GM18870 (cell line): ENCODE measurements around the gene MBD3L2B.

Source experiments
- ATAC-seq: cut with Tn5 transposase; IDR thresholded peaks from one replicate; pipeline ENCODE4 v1.9.1; 2021; ENCODE audit warnings: moderate library complexity; ENCODE audit not compliant: unreplicated experiment

Gene MBD3L2B

DNA sequence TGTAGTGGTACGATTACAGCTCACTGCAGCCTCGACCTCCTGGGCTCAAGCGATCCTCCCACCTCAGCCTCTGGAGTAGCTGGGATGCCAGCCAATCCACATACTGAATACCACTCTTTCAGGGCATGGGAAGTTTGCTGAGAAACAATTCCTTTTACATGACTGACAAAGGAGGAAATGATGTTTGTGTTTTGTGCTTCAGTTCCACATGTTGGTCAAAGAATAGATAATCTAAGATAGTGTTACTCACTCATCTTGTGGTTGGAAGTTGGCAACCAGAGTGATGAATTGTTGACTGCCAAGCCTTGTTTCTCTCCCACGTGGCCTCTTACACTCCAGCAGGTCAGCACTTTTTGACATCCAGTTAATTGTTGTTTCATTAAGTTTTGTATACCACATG lies 7.6 kb downstream of the MBD3L2B start:
- ATAC-seq = no peak

DNA sequence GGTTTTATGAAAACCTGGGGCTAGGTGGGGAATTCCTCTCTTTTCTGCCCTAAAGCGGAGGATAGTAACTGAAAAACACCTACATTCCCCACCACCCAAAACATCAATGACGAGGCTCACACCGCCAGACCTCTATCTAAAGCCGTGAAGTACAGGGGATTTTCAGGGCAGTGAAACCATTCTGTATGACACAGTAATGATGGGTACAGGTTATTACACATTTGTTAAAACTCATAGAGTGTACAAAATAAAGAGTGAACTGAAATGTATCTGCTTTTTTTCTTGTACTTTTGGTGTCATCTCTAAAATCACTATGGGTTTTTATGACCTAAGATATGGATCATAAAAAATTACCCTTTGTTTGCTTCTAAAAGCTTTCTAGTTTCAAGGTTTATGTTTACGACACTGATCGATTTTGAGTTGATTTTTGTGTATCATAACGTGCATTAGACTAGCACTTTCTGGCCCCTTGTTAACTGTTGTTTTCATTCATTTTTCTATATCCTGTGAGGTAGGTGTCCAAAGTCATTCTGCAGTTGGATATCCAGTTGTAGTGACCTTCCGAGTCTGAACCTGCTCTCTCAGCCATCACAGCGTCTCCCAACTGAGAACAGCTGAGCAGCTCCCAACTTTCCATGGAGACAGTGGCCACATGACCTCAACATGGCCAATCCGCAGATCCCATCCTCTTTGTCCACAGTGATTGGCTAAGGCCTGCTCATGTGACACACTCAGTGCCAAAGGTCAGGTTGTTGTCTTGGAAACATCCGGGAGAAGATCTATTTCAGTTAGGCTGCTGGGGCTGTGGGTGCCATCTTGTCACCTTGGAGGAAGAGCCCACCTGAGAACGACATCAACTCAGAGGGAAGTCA lies 10.3 kb downstream of the MBD3L2B start:
- ATAC-seq = no peak

DNA sequence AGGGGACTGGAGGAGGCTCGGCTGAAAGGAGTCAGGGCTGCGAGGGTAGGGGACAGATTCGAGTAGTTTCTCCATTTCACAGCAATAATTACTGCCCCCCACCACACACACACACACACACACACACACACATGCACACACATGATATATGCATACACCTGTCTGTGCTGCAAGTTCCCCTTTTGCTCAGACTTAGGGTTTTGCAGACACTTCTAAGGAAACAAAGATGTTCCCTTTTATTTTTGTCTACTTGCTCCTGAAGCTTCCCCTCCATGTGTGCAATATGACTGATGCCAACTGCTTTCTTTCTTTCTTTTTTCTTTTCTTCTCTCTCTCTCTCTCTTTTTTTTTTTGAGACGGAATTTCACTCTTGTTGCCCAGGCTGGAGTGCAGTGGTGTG lies 13.4 kb downstream of the MBD3L2B start:
- no peak for ATAC-seq

DNA sequence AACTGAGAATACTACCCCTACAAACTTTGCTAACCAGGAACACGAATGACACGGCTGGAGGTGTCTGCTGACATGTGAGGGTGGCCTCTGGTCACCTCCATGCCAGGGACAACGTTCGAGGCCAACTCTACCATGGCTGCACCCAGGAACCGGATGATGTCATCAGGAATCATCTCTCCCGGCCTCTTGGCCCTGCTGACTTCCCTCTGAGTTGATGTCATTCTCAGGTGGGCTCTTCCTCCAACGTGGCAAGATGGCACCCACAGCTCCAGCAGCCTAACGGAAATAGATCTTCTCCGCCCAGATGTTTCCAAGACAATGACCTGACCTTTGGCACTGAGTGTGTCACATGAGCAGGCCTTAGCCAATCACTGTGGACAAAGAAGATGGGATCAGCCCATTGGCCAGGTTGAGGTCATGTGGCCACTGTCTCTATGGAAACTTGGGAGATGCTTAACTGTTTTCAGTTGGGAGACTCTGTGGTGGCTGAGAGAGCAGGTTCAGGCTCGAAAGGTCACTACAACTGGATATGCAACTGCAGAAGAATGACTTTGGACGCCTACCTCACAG lies 15.0 kb downstream of the MBD3L2B start:
- ATAC-seq = no peak

DNA sequence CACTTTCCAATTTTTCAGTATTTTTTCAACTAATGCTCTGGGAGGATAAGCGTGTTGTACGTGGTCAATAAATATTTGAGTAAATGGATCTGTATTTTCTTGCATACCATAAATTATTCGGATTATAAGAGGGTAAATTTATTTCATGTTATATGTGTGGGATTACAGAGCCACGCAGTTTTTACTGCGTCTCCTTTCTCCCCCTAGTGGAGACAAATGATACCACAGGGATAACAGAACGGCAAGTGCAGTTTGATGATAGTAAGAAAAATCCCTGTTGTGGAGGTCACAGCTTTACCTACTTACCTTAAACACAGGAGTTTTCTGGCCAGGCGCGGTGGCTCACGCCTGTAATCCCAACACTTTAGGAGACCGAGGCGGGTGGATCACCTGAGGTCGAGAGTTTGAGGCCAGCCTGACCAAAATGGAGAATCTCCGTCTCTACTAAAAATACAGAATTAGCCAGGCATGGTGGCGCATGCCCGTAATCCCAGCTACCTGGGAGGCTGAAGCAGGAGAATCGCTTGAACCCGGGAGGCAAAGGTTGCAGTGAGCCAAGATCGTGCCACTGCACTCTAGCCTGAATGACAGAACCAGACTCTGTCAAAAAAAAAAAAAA lies 16.8 kb downstream of the MBD3L2B start:
- no peak for ATAC-seq

DNA sequence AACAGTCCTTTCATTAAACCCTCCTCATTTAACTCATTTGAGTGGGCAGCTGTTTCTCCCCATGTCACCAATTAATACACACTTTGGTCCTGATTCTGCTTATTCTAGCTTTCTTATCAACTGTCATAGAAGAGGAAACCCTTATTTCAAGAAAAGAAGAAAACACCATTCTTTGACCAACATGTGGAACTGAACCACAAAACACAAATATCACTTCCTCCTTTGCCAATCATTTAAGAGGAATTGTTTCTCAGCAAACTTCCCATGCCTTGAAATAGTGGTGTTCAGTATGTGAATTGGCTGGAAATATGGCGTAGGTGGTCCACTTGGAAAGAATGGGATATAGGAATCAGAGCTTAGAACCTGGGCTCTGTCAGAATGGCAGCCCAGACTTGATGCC lies 20.4 kb downstream of the MBD3L2B start:
- no peak for ATAC-seq

DNA sequence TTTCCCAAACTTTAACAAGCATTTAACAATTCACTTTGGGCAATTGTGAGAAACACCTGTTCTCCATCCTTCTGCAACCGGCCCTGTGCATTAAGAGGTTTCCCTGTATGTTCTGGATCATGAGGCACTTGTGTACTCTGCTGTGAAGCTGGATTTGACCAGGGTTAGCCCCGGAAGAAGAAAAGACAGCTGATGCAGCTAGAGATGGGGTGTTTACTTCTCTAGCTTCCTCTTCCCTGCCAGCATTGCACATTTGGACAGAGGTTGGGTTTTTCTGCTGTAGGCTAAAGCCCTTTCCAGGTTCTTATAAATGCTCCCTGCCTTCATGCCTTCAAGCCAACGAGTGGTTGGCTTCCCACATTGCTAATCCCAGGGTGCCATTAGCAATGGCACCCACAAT lies 20.9 kb downstream of the MBD3L2B start:
- no peak for ATAC-seq

DNA sequence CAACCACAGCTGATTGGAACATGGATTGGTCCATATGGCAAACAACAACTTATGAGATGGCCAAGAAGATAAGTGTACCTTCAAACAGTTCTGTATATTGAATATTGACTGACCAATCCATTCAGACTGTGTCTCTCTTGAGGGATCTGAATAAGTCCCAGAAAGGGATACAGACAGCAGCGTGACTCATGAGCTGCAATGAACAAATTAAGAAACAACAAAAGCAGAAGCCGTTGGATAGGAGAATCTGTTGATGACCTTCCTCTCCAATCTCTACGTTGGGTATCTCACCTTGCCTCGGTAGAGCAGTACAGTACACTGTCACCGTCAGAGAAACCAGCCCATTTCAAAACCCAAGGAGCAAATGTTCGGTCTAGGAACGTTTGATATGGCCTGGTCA lies 21.3 kb downstream of the MBD3L2B start:
- no peak for ATAC-seq

DNA sequence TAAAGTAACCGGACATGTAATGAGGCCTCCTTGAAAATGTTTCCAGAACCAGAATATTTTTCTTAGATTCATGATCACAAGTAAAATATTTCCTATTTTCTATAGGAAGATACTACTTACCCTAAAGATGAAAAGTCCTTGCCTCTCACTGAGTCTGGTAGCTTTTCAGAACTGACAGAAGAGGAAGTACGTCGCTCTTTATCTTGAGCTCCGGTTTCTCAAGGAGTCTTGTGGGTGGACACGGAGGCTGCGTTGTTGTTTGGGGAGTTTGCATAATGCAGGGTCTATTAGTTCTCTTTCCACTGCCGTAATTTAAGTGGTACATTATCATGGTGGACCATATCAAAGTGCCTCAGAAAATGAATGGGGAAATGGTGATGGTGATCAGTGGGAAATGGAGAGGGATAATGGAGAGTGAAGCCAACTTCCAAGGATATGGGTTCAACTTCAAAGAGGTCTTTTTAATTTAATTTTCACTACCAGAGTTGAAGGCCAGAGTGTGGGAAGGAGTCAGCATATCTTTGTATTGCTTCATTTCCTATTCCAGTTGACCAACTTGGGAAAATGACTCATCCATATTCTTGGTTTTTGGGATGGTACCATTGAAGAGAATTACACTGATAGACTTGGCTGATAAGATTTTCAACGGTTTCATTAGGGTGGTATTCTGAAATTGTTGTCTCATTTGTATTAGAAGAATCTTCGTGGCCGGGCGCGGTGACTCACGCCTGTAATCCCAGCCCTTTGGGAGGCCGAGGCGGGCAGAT lies 23.4 kb downstream of the MBD3L2B start:
- ATAC-seq = no peak

DNA sequence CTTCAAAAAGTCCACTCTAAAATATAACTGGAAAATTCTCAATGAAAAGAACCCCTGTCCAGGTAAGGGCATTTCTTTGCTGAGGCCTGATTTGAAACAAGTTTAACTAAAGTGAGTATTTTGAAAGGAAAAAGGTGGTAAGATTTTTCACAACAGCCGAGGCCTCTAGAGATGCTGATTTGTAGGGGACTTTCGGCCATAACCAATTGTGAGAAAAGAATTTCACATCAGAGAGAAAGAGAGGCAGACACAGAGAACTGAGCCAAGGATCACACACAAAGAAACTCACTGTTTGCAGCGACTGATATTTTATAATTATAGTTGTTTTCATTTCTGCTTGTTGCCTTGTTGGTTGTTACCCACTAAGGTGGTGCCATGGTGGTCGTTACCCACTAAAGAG lies 24.4 kb downstream of the MBD3L2B start:
- ATAC-seq = no peak

DNA sequence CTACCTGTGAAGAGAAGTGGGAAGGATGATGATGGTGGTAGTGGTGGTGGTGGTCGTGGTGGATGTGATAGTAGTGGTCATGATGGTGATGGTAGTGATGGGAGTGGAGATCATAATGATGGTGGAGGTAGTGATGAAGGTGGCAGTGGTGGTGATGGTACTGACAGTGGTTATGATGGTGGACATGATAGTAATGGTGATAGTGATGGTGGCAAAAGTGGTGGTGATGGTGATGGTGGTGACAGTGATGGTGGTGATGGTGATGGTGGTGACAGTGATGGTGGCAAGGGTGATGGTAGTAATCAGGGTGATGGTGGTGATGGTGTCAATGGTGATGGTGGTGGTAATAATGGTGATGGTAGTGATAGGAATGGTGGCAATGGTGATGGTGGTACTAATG lies 26.2 kb downstream of the MBD3L2B start:
- no peak for ATAC-seq

DNA sequence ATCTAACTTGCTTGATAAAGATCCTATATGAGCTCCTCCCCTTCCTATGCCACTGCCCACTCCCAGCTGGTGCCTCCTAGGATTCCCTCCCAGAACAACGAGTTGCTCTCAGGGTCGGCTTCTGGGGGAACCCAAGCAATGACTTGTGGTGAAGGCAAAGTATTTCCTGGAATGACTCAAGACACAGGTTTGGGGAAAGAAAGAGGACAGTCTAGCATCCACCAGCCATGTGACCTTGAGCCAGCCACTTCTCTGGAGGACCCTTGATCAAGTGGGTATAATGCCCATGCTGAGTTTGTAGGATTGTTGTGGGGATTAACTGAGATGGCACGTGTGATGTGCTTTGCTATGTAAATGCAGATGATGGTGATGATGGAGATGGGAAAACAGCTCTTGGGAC lies 33.0 kb downstream of the MBD3L2B start:
- ATAC-seq = no peak

DNA sequence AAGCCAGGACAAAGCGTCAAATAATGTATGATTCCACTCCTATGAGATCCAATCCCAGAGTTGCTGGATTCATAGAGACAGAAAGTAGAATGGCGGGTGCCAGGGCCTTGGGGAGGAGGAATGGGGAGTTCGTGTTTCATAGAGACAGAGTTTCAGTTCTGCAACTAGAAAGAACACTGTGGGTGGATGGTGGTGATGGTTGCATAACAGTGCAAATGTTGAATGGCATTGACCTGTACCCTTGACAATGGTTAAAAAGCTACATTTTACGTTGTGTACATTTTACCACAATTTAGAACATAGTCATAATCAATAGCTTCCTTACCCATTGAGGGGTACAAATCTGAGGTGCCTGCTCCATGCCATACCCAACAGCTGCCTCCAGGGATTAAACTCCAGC lies 33.4 kb downstream of the MBD3L2B start:
- ATAC-seq = no peak

DNA sequence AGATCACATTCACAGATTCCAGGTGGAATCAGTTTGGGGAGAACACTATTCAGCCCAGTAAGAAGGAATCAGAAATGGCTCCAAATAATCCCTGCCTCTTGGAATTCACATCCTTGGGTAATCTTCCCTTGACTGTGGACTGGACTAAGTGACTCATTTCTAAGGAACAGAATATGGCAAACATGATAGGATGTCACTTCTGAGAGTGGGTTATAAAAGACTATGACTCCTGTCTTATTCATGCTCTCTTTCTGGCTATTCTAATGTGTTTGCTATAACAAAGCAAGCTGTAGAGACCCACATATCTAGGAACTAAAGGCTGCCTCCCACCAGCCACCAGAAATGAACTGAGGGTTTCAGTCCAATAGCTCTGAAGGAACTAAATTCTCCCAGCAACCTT lies 37.8 kb downstream of the MBD3L2B start:
- ATAC-seq = no peak

DNA sequence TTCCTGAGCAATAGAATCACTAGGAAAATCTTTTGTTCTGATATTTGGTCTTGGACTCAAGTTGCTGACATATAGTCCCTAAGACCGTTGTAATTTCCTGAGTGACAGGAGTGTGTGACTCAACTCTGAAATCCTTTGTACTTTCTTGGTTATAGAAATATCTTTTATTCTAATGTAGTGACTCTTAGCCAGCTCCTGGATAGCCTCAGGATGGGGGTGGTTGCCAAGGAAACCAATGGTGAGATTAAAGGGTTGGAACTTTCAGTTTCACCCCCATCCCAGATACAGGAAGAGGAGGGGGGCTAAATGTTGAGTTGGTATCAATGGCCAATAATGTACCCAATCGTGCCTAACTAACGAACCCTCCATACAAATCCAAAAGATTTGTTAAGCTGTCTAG lies 41.8 kb downstream of the MBD3L2B start:
- no peak for ATAC-seq

DNA sequence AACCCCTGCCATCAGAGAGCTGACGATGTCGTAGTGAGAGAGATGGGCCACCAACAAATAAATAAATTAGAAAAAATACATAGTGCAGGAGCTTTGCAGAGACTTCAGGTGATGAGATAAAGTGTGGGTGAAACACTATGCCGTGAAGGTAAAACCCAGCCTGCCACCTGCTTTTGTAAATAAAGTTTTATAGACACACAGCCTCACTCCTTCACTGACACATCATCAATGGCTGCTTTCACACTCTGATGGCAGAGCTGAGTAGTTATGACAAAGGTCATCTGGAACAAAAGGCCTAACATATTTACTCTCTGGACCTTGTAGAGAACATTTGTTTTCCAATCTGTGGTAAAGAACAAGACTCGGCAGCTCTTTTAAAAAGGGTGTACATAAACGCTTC lies 45.0 kb downstream of the MBD3L2B start:
- no peak for ATAC-seq

DNA sequence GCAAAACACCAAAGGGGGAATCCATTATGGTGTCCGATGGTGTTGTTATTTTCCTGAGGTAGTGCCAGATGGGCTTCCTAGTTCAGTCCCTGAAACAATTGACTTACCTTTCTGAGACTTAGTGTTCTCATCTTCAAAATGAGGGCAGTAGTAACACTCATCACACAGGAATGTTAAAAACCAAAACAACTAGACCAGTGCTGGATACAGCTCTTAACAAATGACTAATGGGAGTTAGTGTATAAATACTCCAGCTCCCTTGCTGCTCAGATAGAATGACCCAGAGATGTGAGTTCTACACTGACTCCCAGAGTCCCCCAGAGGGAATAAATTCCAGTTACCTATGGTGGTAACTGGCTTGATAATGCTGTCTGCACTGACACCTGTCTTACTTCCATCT lies 49.9 kb downstream of the MBD3L2B start:
- no peak for ATAC-seq

DNA sequence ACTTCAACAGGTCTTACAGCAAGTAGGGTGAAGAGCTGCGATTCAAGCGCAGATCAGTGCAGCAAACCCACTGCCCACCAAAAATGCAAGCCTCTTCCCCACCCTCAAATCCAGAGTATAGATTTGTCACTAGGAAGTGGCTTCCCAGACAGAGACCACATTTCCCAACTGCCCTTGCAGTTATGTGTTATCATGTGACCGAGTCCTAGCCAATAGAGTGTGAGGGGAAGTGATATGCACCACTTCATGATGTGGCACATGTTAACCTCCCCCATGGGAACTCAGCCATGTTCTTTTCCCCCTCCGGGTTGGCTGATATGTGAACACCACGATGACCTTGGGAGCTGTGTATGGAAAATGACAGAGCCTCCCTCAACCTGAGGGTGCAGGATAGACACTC lies 50.8 kb downstream of the MBD3L2B start:
- ATAC-seq = no peak

DNA sequence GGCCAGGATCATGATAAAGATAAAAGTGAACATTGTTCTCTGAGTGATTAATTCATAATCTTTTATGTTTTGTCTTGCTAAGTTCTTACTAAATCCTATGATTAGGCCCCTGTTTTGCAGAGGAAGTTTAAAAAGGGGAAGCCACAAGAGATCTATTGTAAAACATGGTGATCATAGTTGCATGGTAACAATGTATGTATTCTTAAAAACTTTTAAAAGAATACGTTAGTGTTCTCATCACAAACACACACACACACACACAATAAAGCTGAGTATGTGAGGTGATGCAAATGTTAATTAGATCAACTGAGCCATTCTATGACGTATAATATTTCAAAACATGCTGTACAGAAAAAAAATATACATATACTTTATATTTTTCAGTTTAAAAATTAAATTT lies 51.2 kb downstream of the MBD3L2B start:
- ATAC-seq = no peak

DNA sequence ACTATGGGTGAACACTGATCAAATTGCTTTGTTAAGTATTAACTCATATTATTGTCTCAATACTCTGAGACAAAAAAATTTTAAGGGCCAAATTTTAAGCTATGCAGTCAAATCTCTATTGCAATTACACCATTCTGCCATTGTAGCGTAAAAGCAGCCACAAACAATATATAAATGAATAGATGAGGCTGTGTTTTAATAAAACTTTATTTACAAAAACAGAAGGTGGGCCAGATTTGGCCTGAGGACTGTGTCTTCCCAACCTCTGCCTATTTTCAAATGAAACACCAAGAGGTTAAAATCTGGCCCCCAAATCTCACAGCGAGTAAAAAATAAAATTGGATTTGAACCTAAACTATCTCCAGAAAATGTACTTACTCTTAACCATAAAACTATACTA lies 51.7 kb downstream of the MBD3L2B start:
- ATAC-seq = no peak
